GM12865 (cell line): Measurements from ENCODE around the gene BMAL2.

ENCODE experiments used
- DNase-seq: peaks from one replicate; pipeline ENCODE4 v3.0.0; 2010; ENCODE audit warnings: low read depth
- H3K4me3 ChIP-seq: 2 replicates; pipeline ENCODE4 v1.5.1; 2011; ENCODE audit warnings: mild to moderate bottlenecking, low read depth, low read length, control low read depth
- CTCF ChIP-seq: IDR thresholded peaks from 2 replicates; pipeline ENCODE4 v1.5.1; 2011; ENCODE audit warnings: low read length, control low read depth, low read depth, inconsistent platforms; ENCODE audit not compliant: insufficient read depth; ENCODE audit errors: missing control alignments

The BMAL2 gene

GRCh38 chr12:27319409-27319808 lies 13.2 kb upstream of the BMAL2 start:
- no peak for DNase-seq
- TF ChIP-seq CTCF, result no peak
- H3K4me3 ChIP-seq, result no peak overlapping the region

GRCh38 chr12:27319848-27320247 lies 12.8 kb upstream of the BMAL2 start:
- no peak overlapping the region for H3K4me3 ChIP-seq
- no peak for DNase-seq
- no peak for TF ChIP-seq CTCF

GRCh38 chr12:27324530-27324929 lies 8.1 kb upstream of the BMAL2 start:
- no peak for TF ChIP-seq CTCF
- no peak for DNase-seq
- H3K4me3 ChIP-seq, result no peak overlapping the region

GRCh38 chr12:27330846-27331245 lies 1.8 kb upstream of the BMAL2 start:
- no peak for TF ChIP-seq CTCF
- DNase-seq, result no peak
- H3K4me3 ChIP-seq, result no peak overlapping the region; the same call in 1 of the 2 replicates

- peak; percentile 87 for DNase-seq
- TF ChIP-seq CTCF, result no peak
- H3K4me3 ChIP-seq, result peak overlapping the region; percentile 83
Observed at GRCh38 chr12:27331291-27331926, 1.2 kb upstream of the BMAL2 start.

- H3K4me3 ChIP-seq, result peak overlapping the region; percentile 83
- no peak for TF ChIP-seq CTCF
- DNase-seq, result peak; percentile 22
Observed at GRCh38 chr12:27331927-27332324, 710 bp upstream of the BMAL2 start.

GRCh38 chr12:27332407-27332713 lies 276 bp upstream of the BMAL2 start:
- peak overlapping the region; percentile 83 for H3K4me3 ChIP-seq
- DNase-seq, result no peak
- no peak for TF ChIP-seq CTCF
